Transverse colon (tissue), 3 donors: Measurements from ENCODE around the gene PPM1D.

Experiments used
- CTCF ChIP-seq, 5 experiments: fragments of 200-600 bp in 3 of 5; fragments of 450-650 bp in 2 of 5; sonication (generic) in 3 of 5; IDR thresholded peaks; 1 replicate in 2 of 5; 2 replicates in 3 of 5; pipeline ENCODE4 v1.5.1; 2016 to 2017; ENCODE audit warnings: antibody characterized with exemption in 5 of 5, inconsistent platforms in 3 of 5, mild to moderate bottlenecking in 2 of 5, moderate library complexity in 1 of 5
- EP300 ChIP-seq: sonication (generic); formaldehyde crosslinking; IDR thresholded peaks from one replicate; pipeline ENCODE4 v1.6.1; 2017; ENCODE audit warnings: antibody characterized with exemption, low read depth

GRCh38 chr17:60659156-60659555 lies 59.2 kb downstream of the PPM1D start:
- TF ChIP-seq CTCF (IDR thresholded peaks at IDR 0.05) (no peak), EP300 (no peak)
